ENCODE data around the gene WWC2.
"Not testable (repeated sequence)": the region's sequence is repeated elsewhere in the genome, so short reads cannot be mapped to it uniquely, and the experiment has no call there.

WWC2 gene

GRCh38 chr4:183185018-183185417 is 86.0 kb downstream of the WWC2 start:
- no peak for DNase-seq (ENCODE audit: low read depth)
- TF ChIP-seq CTCF (conservative IDR thresholded peaks at IDR 0.05; ENCODE audit: low read length) = no peak
- H3K4me3 ChIP-seq (ENCODE audit: low read length) = no peak overlapping the region

- no peak for TF ChIP-seq CTCF (conservative IDR thresholded peaks at IDR 0.05; ENCODE audit: low read length)
- no peak for DNase-seq (ENCODE audit: low read depth)
- no peak overlapping the region for H3K4me3 ChIP-seq (ENCODE audit: low read length)
Observed at GRCh38 chr4:183185559-183185958, 86.5 kb downstream of the WWC2 start.

- H3K4me3 ChIP-seq (ENCODE audit: low read length) = no peak overlapping the region
- TF ChIP-seq CTCF (conservative IDR thresholded peaks at IDR 0.05; ENCODE audit: low read length) = no peak
- DNase-seq (ENCODE audit: low read depth) = no peak
Observed at GRCh38 chr4:183186813-183187212, 87.8 kb downstream of the WWC2 start.

- H3K4me3 ChIP-seq (ENCODE audit: low read length) = no peak overlapping the region
- no peak for TF ChIP-seq CTCF (conservative IDR thresholded peaks at IDR 0.05; ENCODE audit: low read length)
- DNase-seq (ENCODE audit: low read depth) = no peak
Observed at GRCh38 chr4:183190900-183191527, 92.0 kb downstream of the WWC2 start.

- H3K4me3 ChIP-seq (ENCODE audit: low read length) = no peak overlapping the region
- TF ChIP-seq CTCF (conservative IDR thresholded peaks at IDR 0.05; ENCODE audit: low read length) = no peak
- no peak for DNase-seq (ENCODE audit: low read depth)
Observed at GRCh38 chr4:183191630-183192029, 92.6 kb downstream of the WWC2 start.

DNA sequence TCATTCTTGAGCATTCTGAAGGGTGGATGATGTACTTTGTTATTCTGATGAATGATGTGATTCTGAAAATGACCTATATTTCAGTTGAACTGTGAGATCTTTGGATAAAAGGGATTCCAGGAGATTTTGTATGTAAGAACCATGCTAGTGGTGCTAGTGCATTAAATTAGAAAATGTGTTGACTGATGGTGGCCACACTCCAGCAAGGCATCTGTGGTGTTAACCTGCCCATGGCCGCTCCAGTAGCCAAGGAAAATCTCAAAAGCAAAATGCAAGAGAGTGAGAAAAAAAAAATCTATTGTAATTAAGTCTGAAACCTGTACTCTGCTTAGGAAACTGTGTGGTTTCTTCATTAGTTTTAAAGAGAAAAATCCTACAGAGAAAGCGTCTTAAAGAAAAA is 93.5 kb downstream of the WWC2 start:
- DNase-seq (ENCODE audit: low read depth) = no peak
- H3K4me3 ChIP-seq (ENCODE audit: low read length) = no peak overlapping the region
- TF ChIP-seq CTCF (conservative IDR thresholded peaks at IDR 0.05; ENCODE audit: low read length) = no peak

DNA sequence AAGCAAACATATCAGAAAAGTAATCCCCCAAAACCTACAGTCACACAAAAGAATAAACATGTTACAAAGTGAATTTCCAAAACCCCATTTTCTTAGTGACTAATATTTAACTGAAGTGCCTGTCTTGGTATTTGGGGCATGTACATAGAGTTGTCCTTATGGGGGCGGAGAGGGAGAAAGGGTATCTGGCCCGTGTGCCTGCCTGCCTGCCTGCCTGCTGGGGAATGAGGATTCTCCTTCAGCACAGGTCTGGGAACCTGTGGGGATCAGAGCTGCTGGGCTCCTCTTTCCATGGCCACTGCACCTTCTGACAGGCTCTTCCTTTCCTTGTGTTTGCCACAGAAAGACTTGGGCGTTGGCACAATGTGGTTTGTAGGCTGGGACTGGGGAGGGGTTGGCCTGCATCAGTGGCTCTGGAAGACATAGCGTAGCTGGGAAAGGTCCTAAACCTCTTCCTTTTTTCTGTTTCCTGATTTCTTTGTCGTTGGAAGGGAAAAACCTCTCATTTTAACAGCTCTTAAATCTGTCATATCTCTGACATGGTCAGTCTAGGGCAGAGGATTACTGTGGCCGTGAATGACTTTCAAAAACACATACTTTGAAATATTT is 94.8 kb downstream of the WWC2 start:
- H3K4me3 ChIP-seq (ENCODE audit: low read length); DNase-seq (ENCODE audit: low read depth): not testable (repeated sequence)
